Vagina (tissue), 2 donors: ENCODE measurements around the gene TMTC1.

Experiments used
- POLR2A ChIP-seq, 2 donors: fragments of 450-650 bp; IDR thresholded peaks; one replicate each; pipeline ENCODE4 v1.6.1; 2017; ENCODE audit warnings: antibody characterized with exemption in 2 of 2, mild to moderate bottlenecking in 2 of 2, moderate library complexity in 2 of 2
- TF ChIP-seq, protein P1 (sequence below), 3 experiments: fragments of 450-650 bp in 2 of 3; fragments of 200-600 bp in 1 of 3; sonication (generic) in 1 of 3; IDR thresholded peaks; one replicate each; pipeline ENCODE4 v1.5.1; 2017 to 2019; ENCODE audit warnings: antibody characterized with exemption in 3 of 3, mild to moderate bottlenecking in 2 of 3, moderate library complexity in 2 of 3

DNA sequence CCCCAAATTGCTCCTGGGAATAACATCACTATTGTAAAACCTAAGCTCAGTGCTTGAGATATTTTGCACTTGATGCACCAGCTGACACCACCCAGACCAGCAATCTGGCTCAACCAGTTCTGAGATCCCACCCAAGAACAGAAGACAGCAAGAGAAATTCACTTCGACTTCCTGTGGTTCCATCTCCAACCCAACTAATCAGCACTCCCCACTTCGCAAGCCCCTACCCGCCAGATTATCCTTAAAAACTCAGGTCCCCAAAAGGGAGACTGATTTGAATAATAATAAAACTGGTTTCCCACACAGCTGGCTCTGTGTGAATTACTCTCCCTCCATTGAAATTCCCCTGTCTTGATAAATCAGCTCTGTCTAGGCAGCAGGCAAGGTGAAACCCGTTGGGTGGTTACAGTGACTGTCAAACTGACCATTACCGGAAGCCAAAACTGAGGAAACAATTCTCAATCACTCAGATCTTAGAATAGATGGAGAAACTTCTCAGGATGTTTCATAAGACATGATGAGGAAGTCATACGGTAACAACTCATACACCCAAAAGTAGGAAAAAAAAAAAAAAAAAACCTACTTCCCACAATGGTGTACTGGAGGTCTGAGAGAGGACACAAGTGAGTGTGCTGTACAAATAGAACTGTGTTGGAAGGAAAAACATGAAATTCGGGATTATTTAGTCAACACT, 92.4 kb downstream of the TMTC1 start:
- TF ChIP-seq, protein P1, sequence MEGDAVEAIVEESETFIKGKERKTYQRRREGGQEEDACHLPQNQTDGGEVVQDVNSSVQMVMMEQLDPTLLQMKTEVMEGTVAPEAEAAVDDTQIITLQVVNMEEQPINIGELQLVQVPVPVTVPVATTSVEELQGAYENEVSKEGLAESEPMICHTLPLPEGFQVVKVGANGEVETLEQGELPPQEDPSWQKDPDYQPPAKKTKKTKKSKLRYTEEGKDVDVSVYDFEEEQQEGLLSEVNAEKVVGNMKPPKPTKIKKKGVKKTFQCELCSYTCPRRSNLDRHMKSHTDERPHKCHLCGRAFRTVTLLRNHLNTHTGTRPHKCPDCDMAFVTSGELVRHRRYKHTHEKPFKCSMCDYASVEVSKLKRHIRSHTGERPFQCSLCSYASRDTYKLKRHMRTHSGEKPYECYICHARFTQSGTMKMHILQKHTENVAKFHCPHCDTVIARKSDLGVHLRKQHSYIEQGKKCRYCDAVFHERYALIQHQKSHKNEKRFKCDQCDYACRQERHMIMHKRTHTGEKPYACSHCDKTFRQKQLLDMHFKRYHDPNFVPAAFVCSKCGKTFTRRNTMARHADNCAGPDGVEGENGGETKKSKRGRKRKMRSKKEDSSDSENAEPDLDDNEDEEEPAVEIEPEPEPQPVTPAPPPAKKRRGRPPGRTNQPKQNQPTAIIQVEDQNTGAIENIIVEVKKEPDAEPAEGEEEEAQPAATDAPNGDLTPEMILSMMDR (IDR thresholded peaks at IDR 0.05): no peak
- no peak for TF ChIP-seq POLR2A (IDR thresholded peaks at IDR 0.05)
